ENCODE measurements around the gene PKD2L1.
"Not testable (repeated sequence)": the region's sequence is repeated elsewhere in the genome, so short reads cannot be mapped to it uniquely, and the experiment has no call there.

The PKD2L1 gene

DNA sequence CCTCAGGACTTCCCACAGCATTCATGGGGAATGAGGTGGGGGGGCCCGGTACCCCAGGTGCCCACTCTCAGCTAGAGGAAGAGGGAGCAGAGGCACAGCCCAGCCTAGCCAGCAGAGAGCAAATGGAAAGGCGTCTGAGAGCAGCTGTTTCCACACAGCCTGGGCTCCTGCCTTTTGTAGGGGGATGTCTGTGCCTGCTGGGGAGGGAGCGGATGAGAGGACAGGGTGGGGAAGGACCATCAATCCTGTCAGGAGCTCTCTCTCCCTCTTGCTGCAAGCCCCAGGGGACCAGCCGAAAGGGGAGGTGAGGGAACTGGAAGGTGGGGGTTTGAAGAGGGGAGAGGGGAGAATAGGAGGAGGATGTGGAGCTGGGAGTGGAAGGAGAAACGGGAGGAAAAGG lies at the start of gene PKD2L1:
Gene PKD2L1 (minus strand): TSS at position 150 of the 400 bp plus-strand sequence. CDS start 125 bp downstream, at position 25.
- Mint-ChIP-seq H3K9me3 (no peaks in the 10 kb centered on the region), H3K27me3 (peaks cover 27% of the 10 kb centered on the region), H3K36me3 (ENCODE audit: low read depth) (no peaks in the 10 kb centered on the region), H3K4me3 (no peak within 1 kb of the TSS), H3K27ac (no peak within 1 kb of the TSS), H3K4me1 (ENCODE audit: low read depth) (peaks cover 21% of the 10 kb centered on the region)
- intact Hi-C loops (cut with micrococcal nuclease): no loop called here

DNA sequence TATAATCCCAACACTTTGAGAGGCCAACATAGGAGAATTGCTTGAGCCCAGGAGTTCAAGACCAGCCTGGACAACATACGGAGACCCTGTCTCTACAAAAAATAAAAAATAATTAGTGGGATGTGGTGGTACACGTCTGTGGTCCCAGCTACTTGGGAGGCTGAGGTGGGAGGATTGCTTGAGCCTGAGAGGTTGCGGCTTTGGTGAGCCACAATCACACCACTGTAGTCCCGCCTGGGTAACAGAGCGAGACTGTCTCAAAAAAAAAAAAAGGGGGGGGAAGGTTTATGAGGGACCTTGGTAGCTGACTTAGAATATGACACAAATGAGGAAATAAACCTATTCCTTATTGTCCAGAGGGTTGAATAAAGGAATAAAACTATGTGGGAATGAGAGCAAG lies 47.8 kb upstream of the PKD2L1 start:
- intact Hi-C loops (cut with micrococcal nuclease): loop anchor here (10.0 kb wide), 1 partner anchor 47 kb away; no protein-coding TSS in a partner anchor
- H3K27me3 Mint-ChIP-seq: peaks cover 13% of the 10 kb centered on the region
- no peak overlapping the region for H3K27ac Mint-ChIP-seq
- H3K9me3 Mint-ChIP-seq: no peaks in the 10 kb centered on the region
- H3K4me1 Mint-ChIP-seq (ENCODE audit: low read depth): peaks cover 51% of the 10 kb centered on the region
- no peak overlapping the region for H3K4me3 Mint-ChIP-seq
- H3K36me3 Mint-ChIP-seq (ENCODE audit: low read depth): peaks cover 19% of the 10 kb centered on the region

DNA sequence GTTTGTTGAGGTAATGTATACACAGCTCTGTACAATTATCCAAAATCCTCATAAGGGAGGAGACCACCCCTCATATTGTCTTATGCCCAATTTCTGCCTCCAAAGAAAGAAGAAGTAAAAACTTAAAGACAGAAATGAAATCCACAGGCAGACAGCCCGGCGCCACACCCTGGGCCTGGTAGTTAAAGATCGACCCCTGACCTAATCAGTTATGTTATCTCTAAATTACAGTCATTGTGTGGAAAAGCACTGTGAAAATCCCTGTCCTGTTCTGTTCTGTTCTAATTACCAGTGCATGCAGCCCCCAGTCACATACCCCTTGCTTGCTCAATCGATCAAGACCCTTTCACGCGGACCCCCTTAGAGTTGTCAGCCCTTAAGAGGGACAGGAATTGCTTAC lies 46.6 kb upstream of the PKD2L1 start:
- peak overlapping the region; percentile 9 for H3K27ac Mint-ChIP-seq
- not testable (repeated sequence) for H3K4me3 Mint-ChIP-seq; H3K9me3 Mint-ChIP-seq; H3K36me3 Mint-ChIP-seq (ENCODE audit: low read depth); H3K27me3 Mint-ChIP-seq
- peaks cover 40% of the 10 kb centered on the region for H3K4me1 Mint-ChIP-seq (ENCODE audit: low read depth)
- intact Hi-C loops (cut with micrococcal nuclease): loop anchor here (10.0 kb wide), 1 partner anchor 48 kb away; no protein-coding TSS in a partner anchor

DNA sequence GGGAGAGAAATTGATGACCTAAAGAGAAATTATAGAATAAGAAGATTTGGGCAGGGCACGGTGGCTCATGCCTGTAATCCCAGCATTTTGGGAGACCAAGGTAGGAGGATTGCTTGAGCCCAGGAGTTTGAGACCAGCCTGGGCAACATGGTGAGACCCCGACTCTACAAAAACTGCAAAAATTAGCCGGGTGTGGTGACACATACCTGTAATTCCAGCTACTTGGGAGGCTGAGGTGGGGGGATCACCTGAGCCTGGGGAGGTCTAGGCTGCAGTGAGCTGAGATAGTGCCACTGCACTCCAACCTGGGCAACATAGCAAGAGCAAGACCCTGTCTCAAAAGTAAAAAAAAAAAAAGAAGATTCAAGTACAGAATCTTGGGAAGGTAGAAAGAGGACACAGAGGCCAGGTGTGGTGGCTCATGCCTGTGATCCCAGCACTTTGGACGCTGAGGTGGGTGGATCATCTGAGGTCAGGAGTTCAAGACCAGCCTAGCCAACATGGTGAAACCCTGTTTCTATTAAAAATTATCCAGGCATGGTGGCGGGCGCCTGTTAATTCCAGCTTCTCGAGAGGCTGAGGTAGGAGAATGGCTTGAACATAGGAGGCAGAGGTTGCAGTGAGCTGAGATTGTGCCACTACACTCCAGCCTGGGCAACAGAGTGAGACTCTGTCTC lies 44.8 kb upstream of the PKD2L1 start:
- peaks cover 41% of the 10 kb centered on the region for H3K4me1 Mint-ChIP-seq (ENCODE audit: low read depth)
- not testable (repeated sequence) for H3K9me3 Mint-ChIP-seq; H3K27me3 Mint-ChIP-seq; H3K36me3 Mint-ChIP-seq (ENCODE audit: low read depth); H3K27ac Mint-ChIP-seq; H3K4me3 Mint-ChIP-seq
- intact Hi-C loops (cut with micrococcal nuclease): loop anchor here (5.0 to 10.0 kb wide), 2 partner anchors 38 to 50 kb away; no protein-coding TSS in a partner anchor

DNA sequence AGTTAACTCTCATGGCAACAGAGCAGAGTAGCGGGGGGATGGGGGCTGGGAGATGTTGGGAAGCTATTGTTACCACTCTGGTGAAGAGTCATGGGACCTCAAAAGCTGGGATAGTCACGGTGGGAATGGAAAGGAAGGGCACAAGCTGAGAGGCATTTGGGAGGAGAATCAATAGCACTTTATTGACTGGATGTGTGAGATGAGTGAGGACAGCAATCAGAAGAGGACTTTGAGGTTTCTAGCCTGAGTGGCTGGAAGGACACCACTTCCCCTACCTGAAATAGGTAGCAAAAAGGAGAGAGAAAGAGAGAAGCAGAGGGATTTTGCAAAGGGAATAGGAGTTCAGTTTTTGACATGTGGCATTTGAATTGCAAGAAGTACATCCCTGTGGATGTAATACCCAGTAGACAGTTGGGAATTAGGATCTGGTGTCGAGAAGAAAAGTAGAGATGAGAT lies 44.2 kb upstream of the PKD2L1 start:
- Mint-ChIP-seq H3K27me3 (no peaks in the 10 kb centered on the region), H3K36me3 (ENCODE audit: low read depth) (no peaks in the 10 kb centered on the region), H3K4me1 (ENCODE audit: low read depth) (peaks cover 45% of the 10 kb centered on the region), H3K4me3 (no peak overlapping the region), H3K9me3 (no peaks in the 10 kb centered on the region), H3K27ac (no peak overlapping the region)
- intact Hi-C loops (cut with micrococcal nuclease): loop anchor here (5.0 to 10.0 kb wide), 2 partner anchors 37 to 51 kb away; no protein-coding TSS in a partner anchor

DNA sequence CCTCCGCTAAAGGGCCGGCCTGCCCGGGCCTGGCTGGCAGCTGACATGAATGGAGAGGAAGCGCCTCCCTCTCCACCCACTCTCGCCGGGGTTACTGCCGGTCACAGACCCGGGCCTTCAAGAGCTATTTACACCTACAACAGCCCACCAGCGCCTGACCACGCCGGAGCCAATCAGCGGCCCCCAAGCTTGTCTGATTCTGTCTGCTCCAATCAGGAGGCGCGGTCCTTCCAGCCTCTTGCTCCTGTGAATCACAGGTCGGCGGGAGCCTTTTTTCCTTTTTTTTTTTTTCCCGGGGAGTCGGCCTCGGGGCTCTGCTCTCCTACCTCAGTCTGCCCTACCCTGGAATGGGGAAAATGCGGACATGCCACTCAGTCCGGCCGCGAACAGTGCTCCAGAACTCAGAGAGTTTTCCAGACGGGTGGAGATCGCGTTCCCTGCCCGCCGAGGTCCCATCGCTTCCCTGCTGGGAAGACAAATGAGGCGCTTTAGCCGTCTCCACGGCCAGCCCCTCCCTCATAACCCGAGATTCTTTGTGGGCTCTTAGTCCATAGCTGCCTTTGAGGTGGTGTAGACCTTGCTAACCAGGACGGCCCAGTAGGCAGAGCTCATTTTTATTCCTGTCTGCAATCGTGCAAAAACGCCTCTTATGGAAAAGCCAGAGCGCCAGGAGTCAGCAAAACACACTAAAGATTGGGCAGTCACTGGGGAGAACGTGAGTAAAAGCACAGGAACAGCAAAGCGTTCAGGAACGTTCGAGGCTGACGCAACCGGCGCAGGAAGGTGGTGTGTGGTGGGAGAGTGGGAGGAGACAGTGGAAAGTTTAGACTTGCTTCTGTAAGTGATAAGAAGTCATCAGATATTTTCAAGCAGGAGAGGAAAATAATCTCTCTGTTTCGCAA lies 43.5 kb upstream of the PKD2L1 start:
- H3K4me3 Mint-ChIP-seq: no peak overlapping the region
- H3K4me1 Mint-ChIP-seq (ENCODE audit: low read depth): peaks cover 45% of the 10 kb centered on the region
- no peaks in the 10 kb centered on the region for H3K9me3 Mint-ChIP-seq
- intact Hi-C loops (cut with micrococcal nuclease): loop anchor here (2.0 to 10.0 kb wide), 3 partner anchors 27 to 51 kb away; partner anchors contain the start of gene SCD
- H3K36me3 Mint-ChIP-seq (ENCODE audit: low read depth): no peaks in the 10 kb centered on the region
- no peaks in the 10 kb centered on the region for H3K27me3 Mint-ChIP-seq
- H3K27ac Mint-ChIP-seq: no peak overlapping the region

DNA sequence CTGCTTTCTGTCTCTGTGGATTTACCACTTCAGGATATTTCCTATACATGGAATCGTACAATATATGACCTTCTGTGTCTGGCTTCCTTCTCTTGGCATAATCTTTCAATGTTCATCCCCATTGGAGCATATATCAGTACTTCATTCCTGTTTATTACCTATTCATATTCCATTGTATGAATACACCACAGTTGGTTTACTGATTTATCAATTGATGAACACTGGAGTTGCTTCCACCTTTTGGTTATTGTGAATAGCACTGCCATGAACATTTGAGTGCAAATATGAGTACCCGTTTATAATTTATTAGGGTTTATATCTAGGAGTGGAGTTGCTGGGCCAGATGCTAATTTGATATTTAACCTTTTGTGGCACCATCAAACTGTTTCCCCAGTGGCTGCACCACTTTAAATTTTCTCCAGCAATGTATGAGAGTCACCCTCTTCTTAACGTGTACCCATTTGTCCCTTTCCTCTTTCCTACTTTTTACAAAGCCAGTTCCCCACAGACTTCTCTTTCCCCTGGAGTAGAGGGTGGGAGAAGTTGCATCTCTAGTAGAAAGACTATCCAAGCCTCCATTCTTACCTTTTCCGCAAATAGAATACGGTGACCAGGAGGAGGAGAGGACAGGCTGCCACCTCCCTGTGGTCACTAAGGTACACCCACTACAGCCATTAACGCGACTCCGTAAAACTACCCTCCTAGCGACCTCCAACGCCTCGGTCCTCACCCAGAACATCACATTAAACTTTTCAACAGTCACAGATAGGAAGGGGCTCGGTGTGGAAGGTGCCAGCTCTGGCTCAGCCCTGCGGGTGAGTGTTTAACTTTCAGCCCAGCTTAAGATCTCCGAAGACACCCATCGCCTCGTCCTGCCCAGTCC lies 42.6 kb upstream of the PKD2L1 start:
- Mint-ChIP-seq H3K9me3 (no peaks in the 10 kb centered on the region), H3K4me1 (ENCODE audit: low read depth) (peaks cover 39% of the 10 kb centered on the region), H3K27ac (no peak overlapping the region), H3K36me3 (ENCODE audit: low read depth) (no peaks in the 10 kb centered on the region), H3K4me3 (no peak overlapping the region), H3K27me3 (no peaks in the 10 kb centered on the region)
- intact Hi-C loops (cut with micrococcal nuclease): loop anchor here (2.0 to 10.0 kb wide), 3 partner anchors 26 to 52 kb away; partner anchors contain the start of gene SCD

DNA sequence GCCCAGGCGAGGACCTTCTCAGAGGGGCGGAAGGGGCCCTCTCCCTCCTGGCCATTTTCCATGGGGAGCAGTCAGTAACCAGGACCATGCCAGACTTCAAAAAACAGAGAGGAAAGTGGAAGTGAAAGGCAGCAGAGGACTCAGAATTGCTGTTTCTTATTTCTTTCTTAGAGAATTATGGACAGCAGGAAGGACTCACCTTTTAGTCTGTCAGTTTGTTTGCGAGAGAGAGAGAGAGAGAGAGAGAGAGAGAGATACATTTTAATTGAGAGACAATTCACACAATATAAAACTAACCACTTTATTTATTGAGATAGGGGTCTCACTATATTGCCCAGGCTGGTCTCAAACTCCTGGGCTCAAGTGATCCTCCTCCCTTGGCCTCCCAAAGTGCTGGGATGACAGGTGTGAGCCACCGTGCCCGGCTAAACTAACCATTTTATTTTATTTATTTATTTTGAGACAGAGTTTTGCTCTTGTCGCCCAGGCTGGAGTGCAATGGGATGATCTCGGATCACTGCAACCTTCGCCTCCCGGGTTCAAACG lies 41.5 kb upstream of the PKD2L1 start:
- intact Hi-C loops (cut with micrococcal nuclease): loop anchor here (2.0 to 10.0 kb wide), 3 partner anchors 25 to 53 kb away; partner anchors contain the start of gene SCD
- no peaks in the 10 kb centered on the region for H3K36me3 Mint-ChIP-seq (ENCODE audit: low read depth)
- no peaks in the 10 kb centered on the region for H3K27me3 Mint-ChIP-seq
- H3K4me1 Mint-ChIP-seq (ENCODE audit: low read depth): peaks cover 35% of the 10 kb centered on the region
- peak overlapping the region; percentile 63 for H3K4me3 Mint-ChIP-seq
- H3K27ac Mint-ChIP-seq: no peak overlapping the region
- H3K9me3 Mint-ChIP-seq: no peaks in the 10 kb centered on the region

DNA sequence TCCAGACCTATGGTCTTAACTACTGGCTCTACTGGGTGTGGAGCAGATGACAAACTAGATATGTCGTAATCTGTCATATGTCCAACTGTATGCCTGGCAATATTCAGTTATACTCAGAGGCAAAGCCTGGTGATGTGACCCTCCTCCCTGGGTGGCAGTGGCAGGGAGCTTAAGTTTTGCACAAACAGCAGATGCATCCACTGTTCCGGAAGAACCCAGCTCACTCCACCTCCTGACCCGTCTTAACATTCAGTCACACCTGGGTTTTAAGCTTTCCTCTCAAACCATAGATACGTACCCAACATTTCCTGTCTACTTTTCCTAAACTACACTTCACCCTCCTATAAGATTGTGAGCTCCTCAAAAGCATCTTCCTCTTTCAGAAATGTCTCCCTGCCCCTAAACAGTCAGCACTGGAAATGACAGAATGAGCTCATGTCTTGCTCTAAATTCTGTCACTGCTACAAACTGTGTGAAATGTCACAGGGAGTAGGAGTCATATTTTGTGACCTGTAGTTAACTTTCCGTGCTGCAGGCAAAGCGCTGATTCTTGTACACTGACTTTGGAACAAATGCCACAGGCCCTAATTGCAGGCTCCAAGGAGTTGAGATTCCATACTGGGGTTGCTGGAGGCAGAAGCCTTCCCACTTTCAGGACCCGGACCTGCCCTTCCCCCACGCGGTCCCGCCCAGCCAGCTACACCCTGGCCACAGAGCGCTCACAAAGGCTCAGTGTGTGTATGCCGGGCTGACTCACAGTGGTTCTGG lies 40.9 kb upstream of the PKD2L1 start:
- Mint-ChIP-seq H3K4me1 (ENCODE audit: low read depth) (peaks cover 33% of the 10 kb centered on the region), H3K9me3 (no peaks in the 10 kb centered on the region), H3K4me3 (peak overlapping the region; percentile 63), H3K36me3 (ENCODE audit: low read depth) (no peaks in the 10 kb centered on the region), H3K27ac (no peak overlapping the region), H3K27me3 (no peaks in the 10 kb centered on the region)
- intact Hi-C loops (cut with micrococcal nuclease): loop anchor here (5.0 to 10.0 kb wide), 2 partner anchors 34 to 54 kb away; no protein-coding TSS in a partner anchor

DNA sequence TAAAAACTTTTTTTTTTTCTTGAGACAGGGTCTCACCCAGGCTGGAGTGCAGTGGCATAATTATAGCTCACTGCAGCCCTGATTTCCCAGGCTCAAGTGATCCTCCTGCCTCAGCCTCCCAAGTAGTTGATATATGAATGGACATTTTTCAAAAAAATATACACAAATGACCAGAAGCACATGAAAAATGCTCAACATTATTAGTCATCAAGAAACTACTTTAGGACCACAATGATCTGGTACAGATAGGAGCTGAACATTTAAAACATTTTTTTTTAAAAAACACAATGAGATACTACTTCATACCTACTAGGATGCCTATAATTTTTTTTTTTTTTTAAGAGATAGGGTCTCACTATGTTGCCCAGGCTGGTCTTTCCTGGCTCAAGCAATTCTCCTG lies 38.7 kb upstream of the PKD2L1 start:
- intact Hi-C loops (cut with micrococcal nuclease): no loop called here
- Mint-ChIP-seq H3K27me3 (no peaks in the 10 kb centered on the region), H3K4me1 (ENCODE audit: low read depth) (peaks cover 45% of the 10 kb centered on the region), H3K4me3 (no peak overlapping the region), H3K9me3 (no peaks in the 10 kb centered on the region), H3K27ac (no peak overlapping the region), H3K36me3 (ENCODE audit: low read depth) (peaks cover 6% of the 10 kb centered on the region)

DNA sequence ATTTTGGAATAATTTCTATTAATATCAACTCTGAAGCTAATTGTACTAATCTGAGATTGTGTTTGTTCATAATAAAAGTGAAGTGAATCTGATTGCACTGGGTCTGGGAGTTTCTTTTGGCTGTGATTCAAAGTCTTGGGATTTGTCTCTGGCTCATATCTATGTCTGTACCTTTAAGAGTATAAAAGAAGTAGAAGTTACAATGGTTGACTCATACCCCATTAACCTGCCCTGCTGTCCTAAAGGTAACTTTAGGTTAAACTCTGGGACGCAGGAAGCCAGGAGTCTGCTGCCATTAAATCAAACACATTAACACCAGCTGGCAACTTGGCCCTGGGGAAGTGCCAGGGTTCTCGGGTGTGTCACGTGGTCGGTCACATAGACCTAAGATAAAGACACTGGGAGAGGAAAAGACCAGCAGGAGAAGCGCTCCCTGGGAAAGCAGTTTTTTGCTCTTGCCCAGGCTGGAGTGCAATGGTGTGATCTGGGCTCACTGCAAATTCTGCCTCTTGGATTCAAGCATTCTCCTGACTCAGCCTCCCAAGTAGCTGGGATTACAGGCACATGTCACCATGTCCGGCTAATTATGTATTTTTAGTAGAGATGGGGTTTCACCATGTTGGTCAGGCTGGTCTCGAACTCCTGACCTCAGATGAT lies 34.8 kb upstream of the PKD2L1 start:
- intact Hi-C loops (cut with micrococcal nuclease): no loop called here
- no peaks in the 10 kb centered on the region for H3K9me3 Mint-ChIP-seq
- H3K36me3 Mint-ChIP-seq (ENCODE audit: low read depth): peaks cover 45% of the 10 kb centered on the region
- H3K27me3 Mint-ChIP-seq: no peaks in the 10 kb centered on the region
- no peak overlapping the region for H3K4me3 Mint-ChIP-seq
- peak overlapping the region; percentile 68 for H3K27ac Mint-ChIP-seq
- H3K4me1 Mint-ChIP-seq (ENCODE audit: low read depth): peaks cover 53% of the 10 kb centered on the region

DNA sequence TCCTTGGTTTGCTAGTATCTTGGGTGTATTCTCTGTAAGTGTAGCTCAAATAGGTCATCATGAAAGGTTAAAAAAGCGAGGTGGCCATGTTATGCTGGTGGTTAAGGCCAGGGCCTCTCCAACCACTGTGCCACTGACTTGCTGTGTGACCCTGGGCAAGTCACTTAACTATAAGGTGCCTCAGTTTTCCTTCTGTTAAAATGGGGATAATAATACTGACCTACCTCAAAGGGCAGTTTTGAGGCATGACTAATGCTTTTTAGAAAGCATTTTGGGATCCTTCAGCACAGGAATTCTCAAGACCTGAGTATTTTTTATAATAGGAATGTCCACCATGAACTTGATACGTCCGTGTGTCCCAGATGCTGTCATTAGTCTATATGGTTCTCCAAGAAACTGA lies 34.1 kb upstream of the PKD2L1 start:
- Mint-ChIP-seq H3K4me1 (ENCODE audit: low read depth) (peaks cover 50% of the 10 kb centered on the region), H3K27me3 (no peaks in the 10 kb centered on the region), H3K4me3 (no peak overlapping the region), H3K36me3 (ENCODE audit: low read depth) (peaks cover 52% of the 10 kb centered on the region), H3K9me3 (no peaks in the 10 kb centered on the region), H3K27ac (peak overlapping the region; percentile 68)
- intact Hi-C loops (cut with micrococcal nuclease): no loop called here
